ENCODE measurements around the gene DYNC1H1.
"Not testable (repeated sequence)": the region's sequence is repeated elsewhere in the genome, so short reads cannot be mapped to it uniquely, and the experiment has no call there.

Gene DYNC1H1

GRCh38 chr14:101963656-101964296, 597 bp upstream of the DYNC1H1 start:
- DNase-seq (ENCODE audit: low read depth in 2 of 2) = no peak

- no peak for DNase-seq (ENCODE audit: low read depth in 2 of 2)
Observed at GRCh38 chr14:101965181-101965544, 790 bp downstream of the DYNC1H1 start.

GRCh38 chr14:101965770-101966722, 1.7 kb downstream of the DYNC1H1 start:
- no peak for DNase-seq (ENCODE audit: low read depth in 2 of 2)

GRCh38 chr14:101966742-101967141, 2.4 kb downstream of the DYNC1H1 start:
- no peak for DNase-seq (ENCODE audit: low read depth in 2 of 2)

- DNase-seq (ENCODE audit: low read depth in 2 of 2) = no peak
Observed at GRCh38 chr14:101968186-101968585, 3.8 kb downstream of the DYNC1H1 start.

- no peak for DNase-seq (ENCODE audit: low read depth in 2 of 2)
Observed at GRCh38 chr14:101969481-101969880, 5.1 kb downstream of the DYNC1H1 start.

GRCh38 chr14:101970830-101971400, 6.5 kb downstream of the DYNC1H1 start:
- no peak for DNase-seq (ENCODE audit: low read depth in 2 of 2)

GRCh38 chr14:101971458-101971857, 7.1 kb downstream of the DYNC1H1 start:
- not testable (repeated sequence) for DNase-seq (ENCODE audit: low read depth in 2 of 2)

GRCh38 chr14:101972126-101972866, 7.9 kb downstream of the DYNC1H1 start:
- DNase-seq (ENCODE audit: low read depth in 2 of 2) = peak; percentile 99

GRCh38 chr14:101973356-101973755, 9.0 kb downstream of the DYNC1H1 start:
- DNase-seq (ENCODE audit: low read depth in 2 of 2) = no peak

- no peak for DNase-seq (ENCODE audit: low read depth in 2 of 2)
Observed at GRCh38 chr14:101975231-101975630, 10.9 kb downstream of the DYNC1H1 start.

- DNase-seq (ENCODE audit: low read depth in 2 of 2) = no peak
Observed at GRCh38 chr14:101977311-101978071, 13.1 kb downstream of the DYNC1H1 start.

- DNase-seq (ENCODE audit: low read depth in 2 of 2) = no peak
Observed at GRCh38 chr14:101979666-101980065, 15.3 kb downstream of the DYNC1H1 start.

GRCh38 chr14:101980251-101980650, 15.9 kb downstream of the DYNC1H1 start:
- no peak for DNase-seq (ENCODE audit: low read depth in 2 of 2)

- DNase-seq (ENCODE audit: low read depth in 2 of 2) = peak; percentile 91
Observed at GRCh38 chr14:101980700-101981099, 16.3 kb downstream of the DYNC1H1 start.

GRCh38 chr14:101982621-101983020, 18.2 kb downstream of the DYNC1H1 start:
- DNase-seq (ENCODE audit: low read depth in 2 of 2) = no peak

- DNase-seq (ENCODE audit: low read depth in 2 of 2) = not testable (repeated sequence)
Observed at GRCh38 chr14:101984831-101985230, 20.5 kb downstream of the DYNC1H1 start.

GRCh38 chr14:101985957-101986356, 21.6 kb downstream of the DYNC1H1 start:
- no peak for DNase-seq (ENCODE audit: low read depth in 2 of 2)

- DNase-seq (ENCODE audit: low read depth in 2 of 2) = no peak
Observed at GRCh38 chr14:101986953-101987352, 22.6 kb downstream of the DYNC1H1 start.

GRCh38 chr14:101988377-101988776, 24.0 kb downstream of the DYNC1H1 start:
- DNase-seq (ENCODE audit: low read depth in 2 of 2) = no peak

GRCh38 chr14:101991352-101991751, 27.0 kb downstream of the DYNC1H1 start:
- DNase-seq (ENCODE audit: low read depth in 2 of 2) = no peak

Measured in fibroblast of skin of left quadriceps (primary cell).